ENCODE results near the gene KNDC1.

The KNDC1 gene

DNA sequence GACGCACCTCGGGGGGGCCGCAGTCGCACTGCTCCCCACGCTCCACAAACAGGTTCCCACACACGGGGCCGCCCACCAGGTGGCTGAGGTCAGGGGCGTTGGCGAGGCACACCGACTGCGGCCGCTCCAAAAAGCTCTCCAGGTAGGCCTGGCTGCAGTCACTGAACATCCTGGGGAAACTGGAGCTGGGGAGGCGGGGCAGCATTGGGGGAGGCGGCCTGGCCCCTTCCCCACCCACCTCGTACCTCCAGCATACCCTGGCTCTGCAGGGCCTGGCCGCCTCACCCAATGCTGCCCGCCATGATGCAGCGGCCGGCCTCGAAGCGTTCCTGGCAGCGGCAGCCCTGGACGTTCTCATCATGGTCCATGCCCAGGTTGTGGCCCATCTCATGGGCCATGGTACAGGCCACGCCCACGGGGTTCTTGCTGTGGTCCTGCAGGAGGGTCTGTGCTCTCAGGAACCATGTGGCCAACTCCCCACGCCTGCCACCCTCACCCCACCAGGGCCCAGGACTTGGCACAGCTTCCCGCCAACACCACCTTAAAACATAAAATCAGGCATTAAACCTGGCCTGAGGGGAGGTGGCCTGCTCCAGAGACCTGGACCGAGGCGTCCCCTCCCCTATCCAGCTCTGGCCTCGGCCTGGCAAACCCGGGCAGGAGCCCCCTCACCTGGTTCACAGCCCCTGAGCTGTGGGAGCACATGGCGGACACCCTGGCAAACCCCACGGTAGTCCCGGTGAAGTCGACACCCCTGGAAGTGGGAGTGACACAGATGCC is 111.7 kb downstream of the KNDC1 start:
- H3F3A ChIP-seq (ENCODE audit: insufficient read depth, low read length), result peaks cover 14% of the 10 kb centered on the region; the same call in 1 of the 2 replicates
- no peak for DNase-seq
- H3K36me3 ChIP-seq (replicated peaks; ENCODE audit: insufficient read depth, low read length), result peaks cover 3% of the 10 kb centered on the region
- TF ChIP-seq EZH2phosphoT487 (IDR thresholded peaks at IDR 0.05; ENCODE audit: low read length) (no peak), EZH2 (optimal IDR thresholded peaks at IDR 0.05; ENCODE audit: low read depth, low read length) (no peak)
- TF ChIP-seq, protein P1, sequence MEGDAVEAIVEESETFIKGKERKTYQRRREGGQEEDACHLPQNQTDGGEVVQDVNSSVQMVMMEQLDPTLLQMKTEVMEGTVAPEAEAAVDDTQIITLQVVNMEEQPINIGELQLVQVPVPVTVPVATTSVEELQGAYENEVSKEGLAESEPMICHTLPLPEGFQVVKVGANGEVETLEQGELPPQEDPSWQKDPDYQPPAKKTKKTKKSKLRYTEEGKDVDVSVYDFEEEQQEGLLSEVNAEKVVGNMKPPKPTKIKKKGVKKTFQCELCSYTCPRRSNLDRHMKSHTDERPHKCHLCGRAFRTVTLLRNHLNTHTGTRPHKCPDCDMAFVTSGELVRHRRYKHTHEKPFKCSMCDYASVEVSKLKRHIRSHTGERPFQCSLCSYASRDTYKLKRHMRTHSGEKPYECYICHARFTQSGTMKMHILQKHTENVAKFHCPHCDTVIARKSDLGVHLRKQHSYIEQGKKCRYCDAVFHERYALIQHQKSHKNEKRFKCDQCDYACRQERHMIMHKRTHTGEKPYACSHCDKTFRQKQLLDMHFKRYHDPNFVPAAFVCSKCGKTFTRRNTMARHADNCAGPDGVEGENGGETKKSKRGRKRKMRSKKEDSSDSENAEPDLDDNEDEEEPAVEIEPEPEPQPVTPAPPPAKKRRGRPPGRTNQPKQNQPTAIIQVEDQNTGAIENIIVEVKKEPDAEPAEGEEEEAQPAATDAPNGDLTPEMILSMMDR (IDR thresholded peaks at IDR 0.05; ENCODE audit: low read length), result no peak
- H3K4me3 ChIP-seq (ENCODE audit: low read length), result no peak overlapping the region
- H3K9me2 ChIP-seq (replicated peaks; ENCODE audit: insufficient read depth, low read length), result no peaks in the 10 kb centered on the region
- no peak overlapping the region for H3K27ac ChIP-seq (ENCODE audit: low read length)
- H3K27me3 ChIP-seq (replicated peaks; ENCODE audit: insufficient read depth, low read length), result no peaks in the 10 kb centered on the region
- no peak overlapping the region for H3K4me2 ChIP-seq (ENCODE audit: low read depth, low read length)
- H3K9ac ChIP-seq (ENCODE audit: low read length), result no peak overlapping the region
- no peaks in the 10 kb centered on the region for H3K4me1 ChIP-seq (ENCODE audit: low read length)
- no peaks in the 10 kb centered on the region for H3K9me3 ChIP-seq (replicated peaks; ENCODE audit: insufficient read depth, low read length)
- H4K20me1 ChIP-seq (ENCODE audit: insufficient read depth, low read length), result no peaks in the 10 kb centered on the region
- no peak overlapping the region for H2AFZ ChIP-seq (ENCODE audit: low read length)
- H3K79me2 ChIP-seq (ENCODE audit: low read length), result peaks cover 63% of the 10 kb centered on the region

DNA sequence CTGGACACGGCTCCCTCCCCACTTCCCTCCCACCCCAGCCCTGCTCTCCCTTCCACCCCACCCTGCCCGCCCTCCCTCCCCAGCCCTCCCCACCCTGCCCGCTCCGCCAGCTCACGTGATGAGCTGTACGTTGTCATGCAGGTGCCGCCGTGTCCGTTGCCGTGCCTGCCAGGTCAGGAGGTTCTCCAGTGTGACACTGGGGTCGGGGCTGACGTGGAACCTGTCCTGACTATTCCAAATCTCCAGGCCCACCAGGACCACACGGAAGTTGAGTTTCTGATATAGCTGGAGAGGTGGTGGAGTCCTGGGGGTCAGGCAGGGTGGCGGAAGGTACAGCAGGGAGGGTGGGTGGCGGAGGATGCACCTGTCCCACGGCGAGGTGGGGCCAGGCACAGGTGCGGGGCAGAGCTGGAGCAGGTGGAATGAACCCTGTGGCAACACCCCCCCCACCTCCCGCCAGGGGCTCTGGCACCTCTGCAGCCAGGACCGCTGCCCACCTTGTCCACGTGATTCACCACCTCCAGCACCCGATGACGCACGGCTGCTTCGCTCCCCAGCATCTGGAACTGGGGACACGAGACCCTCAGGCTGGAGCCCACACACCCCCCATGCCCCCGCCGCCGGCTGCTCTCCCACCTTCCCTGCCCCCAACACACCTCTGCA is 112.4 kb downstream of the KNDC1 start:
- Histone ChIP-seq H2AFZ (ENCODE audit: low read length) (no peak overlapping the region), H3K79me2 (ENCODE audit: low read length) (peaks cover 63% of the 10 kb centered on the region), H3K4me3 (ENCODE audit: low read length) (no peak overlapping the region), H3F3A (ENCODE audit: insufficient read depth, low read length) (peaks cover 21% of the 10 kb centered on the region), H3K27me3 (replicated peaks; ENCODE audit: insufficient read depth, low read length) (no peaks in the 10 kb centered on the region), H3K9me3 (replicated peaks; ENCODE audit: insufficient read depth, low read length) (no peaks in the 10 kb centered on the region), H3K4me1 (ENCODE audit: low read length) (peaks cover 6% of the 10 kb centered on the region), H3K36me3 (replicated peaks; ENCODE audit: insufficient read depth, low read length) (peaks cover 3% of the 10 kb centered on the region), H3K9ac (ENCODE audit: low read length) (no peak overlapping the region), H3K9me2 (replicated peaks; ENCODE audit: insufficient read depth, low read length) (no peaks in the 10 kb centered on the region), H4K20me1 (ENCODE audit: insufficient read depth, low read length) (no peaks in the 10 kb centered on the region), H3K4me2 (ENCODE audit: low read depth, low read length) (no peak overlapping the region), H3K27ac (ENCODE audit: low read length) (no peak overlapping the region)
- peak; percentile 2 for DNase-seq
- TF ChIP-seq, protein P1 (IDR thresholded peaks at IDR 0.05; ENCODE audit: low read length), result no peak
- TF ChIP-seq EZH2phosphoT487 (IDR thresholded peaks at IDR 0.05; ENCODE audit: low read length) (no peak), EZH2 (optimal IDR thresholded peaks at IDR 0.05; ENCODE audit: low read depth, low read length) (no peak)

DNA sequence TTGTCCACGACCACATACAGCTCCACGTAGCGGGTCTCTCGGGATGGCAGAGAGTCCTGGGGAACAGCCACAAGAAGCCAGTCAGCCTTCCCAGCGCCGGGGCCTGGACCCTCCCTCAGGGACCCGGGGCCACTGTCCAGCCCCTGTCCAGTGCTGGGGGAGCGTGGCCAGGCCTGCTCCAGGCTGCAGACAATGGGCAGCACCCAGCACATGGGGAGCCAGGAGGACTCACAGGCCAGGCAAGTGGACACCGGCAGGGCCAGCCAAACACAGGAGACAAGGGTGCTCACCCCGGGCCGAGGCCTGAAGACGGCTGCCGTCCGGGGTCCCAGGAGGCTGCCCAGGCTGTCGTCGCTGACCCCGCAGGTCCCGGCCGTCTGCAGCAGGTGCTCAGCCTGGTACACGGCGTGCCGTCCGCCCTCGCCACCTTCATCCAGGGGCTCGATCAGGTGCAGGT is 113.0 kb downstream of the KNDC1 start:
- Histone ChIP-seq H3K4me1 (ENCODE audit: low read length) (peaks cover 12% of the 10 kb centered on the region), H3K79me2 (ENCODE audit: low read length) (peaks cover 63% of the 10 kb centered on the region), H3K9me2 (replicated peaks; ENCODE audit: insufficient read depth, low read length) (no peaks in the 10 kb centered on the region), H3K9me3 (replicated peaks; ENCODE audit: insufficient read depth, low read length) (no peaks in the 10 kb centered on the region), H3K27me3 (replicated peaks; ENCODE audit: insufficient read depth, low read length) (no peaks in the 10 kb centered on the region), H4K20me1 (ENCODE audit: insufficient read depth, low read length) (no peaks in the 10 kb centered on the region), H3K9ac (ENCODE audit: low read length) (no peak overlapping the region), H3K27ac (ENCODE audit: low read length) (no peak overlapping the region), H3K4me3 (ENCODE audit: low read length) (no peak overlapping the region), H2AFZ (ENCODE audit: low read length) (no peak overlapping the region), H3K36me3 (replicated peaks; ENCODE audit: insufficient read depth, low read length) (peaks cover 3% of the 10 kb centered on the region), H3F3A (ENCODE audit: insufficient read depth, low read length) (peaks cover 27% of the 10 kb centered on the region), H3K4me2 (ENCODE audit: low read depth, low read length) (no peak overlapping the region)
- no peak for TF ChIP-seq EZH2phosphoT487 (IDR thresholded peaks at IDR 0.05; ENCODE audit: low read length)
- TF ChIP-seq EZH2 (optimal IDR thresholded peaks at IDR 0.05; ENCODE audit: low read depth, low read length), result no peak
- TF ChIP-seq, protein P1 (IDR thresholded peaks at IDR 0.05; ENCODE audit: low read length), result no peak
- peak; percentile 0 for DNase-seq

Data from MM.1S (cell line).